Gastroesophageal sphincter (tissue), 4 donors: ENCODE measurements around the gene ROR1. TPM values are rescaled to one million over a fixed set of nuclear protein-coding genes. Genes with fewer than 3 reads are reported as not detected.

Source experiments
- ATAC-seq: fragments of 150-250 bp; one replicate; pipeline ENCODE4 v1.9.1; 2016; ENCODE audit warnings: mild to moderate bottlenecking, moderate library complexity
- H3K27ac ChIP-seq, 4 donors: fragments of 200-600 bp; sonication (generic) in 3 of 4; 1 replicate in 3 of 4; 2 replicates in 1 of 4; pipeline ENCODE4 v1.5.1; 2016 to 2019
- H3K27me3 ChIP-seq: fragments of 200-600 bp; sonication (generic); one replicate; pipeline ENCODE4 v1.5.1; 2019
- H3K36me3 ChIP-seq, 2 donors: fragments of 200-600 bp; sonication (generic); one replicate each; pipeline ENCODE4 v1.5.1; 2019; ENCODE audit warnings: control low read depth in 1 of 2
- H3K4me1 ChIP-seq, 3 donors: fragments of 200-600 bp; sonication (generic); 1 replicate in 2 of 3; 2 replicates in 1 of 3; pipeline ENCODE4 v1.5.1; 2016 to 2019; ENCODE audit warnings: control low read depth in 2 of 3
- H3K4me3 ChIP-seq, 2 donors: fragments of 200-600 bp; sonication (generic); one replicate each; pipeline ENCODE4 v1.5.1; 2019; ENCODE audit warnings: mild to moderate bottlenecking in 1 of 2, moderate library complexity in 1 of 2
- H3K9me3 ChIP-seq, 3 donors: fragments of 200-600 bp; sonication (generic); one replicate each; pipeline ENCODE4 v1.5.1; 2017 to 2019; ENCODE audit warnings: control low read depth in 2 of 3
- EP300 ChIP-seq: sonication (generic); formaldehyde crosslinking; IDR thresholded peaks from one replicate; pipeline ENCODE4 v1.6.1; 2017; ENCODE audit warnings: antibody characterized with exemption, mild to moderate bottlenecking
- POLR2A ChIP-seq, 2 donors: fragments of 450-650 bp; IDR thresholded peaks; one replicate each; pipeline ENCODE4 v1.6.1; 2017; ENCODE audit warnings: antibody characterized with exemption in 2 of 2, mild to moderate bottlenecking in 2 of 2, moderate library complexity in 1 of 2
- POLR2AphosphoS5 ChIP-seq: sonication (generic); formaldehyde crosslinking; IDR thresholded peaks from one replicate; pipeline ENCODE4 v1.6.1; 2017; ENCODE audit warnings: antibody characterized with exemption
- WGBS, 2 donors: methylation state at CpG; one replicate each; pipeline ENCODE4 v1.1.5; 2018; ENCODE audit warnings: low coverage in 1 of 2; 5-methylcytosine and 5-hydroxymethylcytosine counted together
- total RNA-seq, 4 donors: library from RNA; depleted of rRNA; stranded (reverse); fragments of >200 nt; gene quantifications; one replicate each; pipeline ENCODE4 v1.1.0, GENCODE V29; 2016
- TF ChIP-seq, protein P1 (sequence below), 4 experiments: fragments of 200-600 bp in 2 of 4; fragments of 450-650 bp in 2 of 4; sonication (generic) in 1 of 4; IDR thresholded peaks; one replicate each; pipeline ENCODE4 v1.5.1; 2017 to 2019; ENCODE audit warnings: antibody characterized with exemption in 4 of 4, mild to moderate bottlenecking in 2 of 4, moderate library complexity in 2 of 4

Gene ROR1
- total RNA-seq, 4 donors from 2014 or later = 5.0 to 38.0 (median 8.3) TPM

DNA sequence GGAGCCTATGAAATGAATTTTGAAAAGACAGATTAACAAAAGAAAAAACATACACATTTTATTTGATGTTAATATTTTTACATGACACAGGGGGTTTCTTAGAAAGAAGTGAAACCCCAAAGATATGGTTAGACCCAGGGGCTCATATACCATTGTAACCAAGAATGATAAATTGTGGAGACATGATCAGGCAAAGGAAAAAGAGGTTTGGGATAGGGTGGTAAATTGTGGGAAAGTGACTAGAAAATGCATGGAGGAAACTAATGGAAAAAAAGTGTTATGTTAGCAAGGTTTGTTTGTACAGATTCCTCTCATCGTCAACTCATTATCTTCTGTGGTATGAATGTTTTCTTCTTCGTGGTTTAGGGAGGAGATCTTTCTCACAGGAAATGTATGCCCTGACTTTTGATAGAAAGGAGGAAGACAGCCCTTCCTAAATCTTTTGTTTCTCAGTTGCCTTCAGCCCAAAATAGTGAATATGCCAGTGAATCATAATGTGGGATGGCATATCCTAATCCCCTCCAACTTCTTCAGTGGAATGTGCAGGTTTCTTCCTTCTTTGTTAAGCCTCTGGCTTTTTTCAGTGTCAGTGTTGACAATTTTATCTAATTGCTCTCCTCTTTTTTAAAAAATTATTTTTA, 289.2 kb downstream of the ROR1 start:
- Histone ChIP-seq H3K36me3 (no peaks in the 10 kb centered on the region), H3K27ac (no peak overlapping the region), H3K9me3 (peaks cover 0 to 13% (median 0%) of the 10 kb centered on the region in 3 donors), H3K4me3 (no peak overlapping the region), H3K27me3 (no peaks in the 10 kb centered on the region), H3K4me1 (no peaks in the 10 kb centered on the region)
- no peak for ATAC-seq
- no peak for TF ChIP-seq POLR2A (IDR thresholded peaks at IDR 0.05)
- TF ChIP-seq, protein P1, sequence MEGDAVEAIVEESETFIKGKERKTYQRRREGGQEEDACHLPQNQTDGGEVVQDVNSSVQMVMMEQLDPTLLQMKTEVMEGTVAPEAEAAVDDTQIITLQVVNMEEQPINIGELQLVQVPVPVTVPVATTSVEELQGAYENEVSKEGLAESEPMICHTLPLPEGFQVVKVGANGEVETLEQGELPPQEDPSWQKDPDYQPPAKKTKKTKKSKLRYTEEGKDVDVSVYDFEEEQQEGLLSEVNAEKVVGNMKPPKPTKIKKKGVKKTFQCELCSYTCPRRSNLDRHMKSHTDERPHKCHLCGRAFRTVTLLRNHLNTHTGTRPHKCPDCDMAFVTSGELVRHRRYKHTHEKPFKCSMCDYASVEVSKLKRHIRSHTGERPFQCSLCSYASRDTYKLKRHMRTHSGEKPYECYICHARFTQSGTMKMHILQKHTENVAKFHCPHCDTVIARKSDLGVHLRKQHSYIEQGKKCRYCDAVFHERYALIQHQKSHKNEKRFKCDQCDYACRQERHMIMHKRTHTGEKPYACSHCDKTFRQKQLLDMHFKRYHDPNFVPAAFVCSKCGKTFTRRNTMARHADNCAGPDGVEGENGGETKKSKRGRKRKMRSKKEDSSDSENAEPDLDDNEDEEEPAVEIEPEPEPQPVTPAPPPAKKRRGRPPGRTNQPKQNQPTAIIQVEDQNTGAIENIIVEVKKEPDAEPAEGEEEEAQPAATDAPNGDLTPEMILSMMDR (IDR thresholded peaks at IDR 0.05) = no peak
- TF ChIP-seq EP300 = no peak
- no peak for TF ChIP-seq POLR2AphosphoS5
- WGBS, 2 donors = 48 to 74% methylated on average over 2 of the region's 2 CpGs

DNA sequence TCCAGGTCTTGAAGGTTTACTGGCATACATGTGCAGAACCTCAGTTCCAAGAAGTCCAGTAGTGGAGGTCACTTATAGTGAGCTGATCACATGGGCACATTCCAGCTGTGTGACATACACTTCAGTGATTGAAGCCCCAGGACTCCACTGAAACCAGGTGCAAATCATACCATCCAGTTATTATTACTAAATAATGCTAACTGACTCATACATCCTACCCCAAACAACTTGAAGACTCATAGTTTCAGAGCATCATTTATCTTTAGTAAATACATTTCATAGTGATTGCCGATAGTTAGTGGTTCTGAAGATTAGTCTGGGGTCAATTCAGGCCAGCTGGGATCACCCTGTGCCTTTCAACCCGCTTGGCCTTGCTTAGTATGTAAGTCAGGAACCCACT, 291.8 kb downstream of the ROR1 start:
- Histone ChIP-seq H3K27ac (no peak overlapping the region), H3K4me3 (no peak overlapping the region), H3K27me3 (no peaks in the 10 kb centered on the region), H3K4me1 (no peaks in the 10 kb centered on the region), H3K36me3 (no peaks in the 10 kb centered on the region), H3K9me3 (no peaks in the 10 kb centered on the region)
- no peak for ATAC-seq
- WGBS, 2 donors = 95 to 100% methylated on average over 1 to 2 of the region's 2 CpGs
- TF ChIP-seq, protein P1 (IDR thresholded peaks at IDR 0.05) = no peak

DNA sequence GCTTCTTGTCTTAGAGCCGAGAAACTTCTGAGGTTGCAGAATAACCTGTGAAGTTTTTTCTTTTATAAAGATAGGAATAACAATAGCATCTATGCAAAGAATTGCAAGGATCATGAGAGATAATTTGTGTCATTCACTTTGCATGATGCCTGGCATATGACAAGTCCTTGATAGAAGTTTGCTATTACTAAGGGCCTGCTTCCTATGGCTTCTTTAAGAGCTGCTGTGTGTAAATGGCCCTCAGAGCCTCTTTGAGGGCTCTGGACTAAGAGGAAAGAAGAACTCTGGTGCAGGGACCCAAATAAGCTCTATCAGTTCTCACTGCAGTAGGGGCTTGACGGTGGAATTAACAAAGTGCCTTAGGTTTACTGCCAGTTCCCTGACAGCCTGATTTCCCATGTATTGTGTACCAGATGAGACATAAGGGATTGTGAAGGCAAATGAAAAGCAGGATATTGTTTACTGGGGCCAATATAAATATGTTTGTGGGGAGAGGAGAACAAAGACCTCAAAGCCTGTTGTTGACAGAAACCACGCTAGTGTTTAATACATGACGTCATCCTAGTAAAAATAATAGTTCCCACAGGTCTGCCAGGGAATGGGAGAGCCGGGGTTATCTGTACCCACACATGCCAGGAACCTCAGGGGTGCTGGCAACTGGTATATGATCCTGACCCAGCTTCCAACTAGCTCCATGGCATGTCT, 298.4 kb downstream of the ROR1 start:
- Histone ChIP-seq H3K27me3 (no peaks in the 10 kb centered on the region), H3K4me1 (peaks cover 0 to 8% (median 0%) of the 10 kb centered on the region in 3 donors), H3K9me3 (no peaks in the 10 kb centered on the region), H3K27ac (no peak overlapping the region), H3K36me3 (no peaks in the 10 kb centered on the region), H3K4me3 (no peak overlapping the region)
- ATAC-seq = no peak
- WGBS, 2 donors = 85 to 100% methylated on average over 2 to 5 of the region's 5 CpGs
- TF ChIP-seq EP300 = no peak
- TF ChIP-seq POLR2AphosphoS5 = no peak
- TF ChIP-seq POLR2A (IDR thresholded peaks at IDR 0.05) = no peak
- TF ChIP-seq, protein P1 (IDR thresholded peaks at IDR 0.05) = no peak

DNA sequence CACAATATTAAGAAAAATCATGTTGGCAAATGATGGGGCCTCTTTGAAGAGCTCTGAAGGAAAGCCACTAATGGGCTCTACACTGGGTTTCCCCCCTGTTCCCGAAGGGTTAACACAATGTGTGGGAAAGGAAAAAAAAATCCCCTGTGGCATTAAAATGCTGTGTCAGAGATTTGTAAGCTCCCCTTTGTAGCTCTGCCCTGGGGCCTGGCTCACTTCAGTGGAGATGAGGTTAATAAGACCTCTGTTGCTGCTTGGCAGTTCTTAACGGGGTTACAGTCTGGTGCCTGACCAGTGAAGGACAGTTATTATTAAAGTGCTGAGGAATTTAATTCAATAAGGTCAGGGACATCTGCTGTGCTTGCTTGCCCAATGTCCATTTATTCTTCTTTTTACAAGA, 299.9 kb downstream of the ROR1 start:
- ATAC-seq = no peak
- Histone ChIP-seq H3K4me1 (peaks cover 0 to 8% (median 0%) of the 10 kb centered on the region in 3 donors), H3K27me3 (no peaks in the 10 kb centered on the region), H3K4me3 (no peak overlapping the region), H3K9me3 (no peaks in the 10 kb centered on the region), H3K36me3 (no peaks in the 10 kb centered on the region), H3K27ac (no peak overlapping the region)
- 60 to 71% methylated on average over 1 to 2 of the region's 2 CpGs for WGBS, 2 donors
- TF ChIP-seq, protein P1 (IDR thresholded peaks at IDR 0.05) = no peak
- TF ChIP-seq EP300 (no peak), POLR2AphosphoS5 (no peak), POLR2A (IDR thresholded peaks at IDR 0.05) (no peak)

DNA sequence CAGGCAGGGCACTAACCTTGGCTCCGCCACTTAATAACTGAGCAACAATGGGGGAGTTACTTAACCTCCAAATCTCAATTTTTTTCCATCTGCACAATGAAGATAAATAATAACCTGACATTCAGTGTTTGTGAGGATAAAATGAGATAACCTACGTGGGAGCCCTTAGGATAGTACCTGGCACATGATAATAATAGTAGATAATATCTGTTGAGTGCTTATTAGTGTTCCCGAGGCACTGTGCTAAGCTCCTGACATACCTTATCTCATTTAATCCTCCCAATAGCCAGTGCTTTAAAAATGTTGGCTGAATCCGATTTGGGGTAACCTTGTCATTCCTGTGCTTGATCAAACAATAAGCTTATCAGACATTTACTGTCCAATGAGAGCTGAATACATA, 300.9 kb downstream of the ROR1 start:
- Histone ChIP-seq H3K4me3 (no peak overlapping the region), H3K36me3 (no peaks in the 10 kb centered on the region), H3K9me3 (no peaks in the 10 kb centered on the region), H3K27ac (no peak overlapping the region), H3K4me1 (peaks cover 0 to 8% (median 0%) of the 10 kb centered on the region in 3 donors), H3K27me3 (no peaks in the 10 kb centered on the region)
- 87 to 96% methylated on average over 3 of the region's 4 CpGs for whole genome bisulfite sequencing, 2 donors
- no peak for ATAC-seq
- TF ChIP-seq, protein P1 (IDR thresholded peaks at IDR 0.05) = no peak
- TF ChIP-seq POLR2AphosphoS5 (no peak), EP300 (no peak)
